GM13977 (cell line): ENCODE results near the gene TP53TG3C.
"Not testable (repeated sequence)": the region's sequence is repeated elsewhere in the genome, so short reads cannot be mapped to it uniquely, and the experiment has no call there.

Experiments used
- DNase-seq: peaks from one replicate; pipeline ENCODE4 v3.0.0; 2012; ENCODE audit warnings: low spot score
- in situ Hi-C: fragments of 300-500 bp; cut with MboI; formaldehyde crosslinking; loops from one replicate; pipeline ENCODE4 v1.12.0; 2022; ENCODE audit warnings: low sequenced_read_pairs, low pct_unique_long_range_greater_than_20kb, mixed read lengths, inconsistent platforms; ENCODE audit not compliant: unreplicated experiment

Gene TP53TG3C, protein sequence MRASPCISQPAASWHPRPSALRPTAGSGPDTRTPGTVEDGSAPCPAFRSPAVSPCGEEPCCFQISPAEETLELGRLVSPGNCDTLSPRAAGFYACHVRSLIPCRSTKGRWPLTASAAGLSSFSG

GRCh38 chr16:33193926-33194325, at the start of gene TP53TG3C:
Gene TP53TG3C, plus strand, starts transcription at chr16:33194226. Its CDS starts 68 bp downstream, at chr16:33194294.
- in situ Hi-C loops, DNase-seq: not testable (repeated sequence)
